Measurements from ENCODE around the gene DYNC1I1. TPM values are rescaled to one million over a fixed set of nuclear protein-coding genes. Genes with fewer than 3 reads are reported as not detected.
A peak's percentile ranks its signal among the peaks of the same experiment; 100 is the strongest.

DYNC1I1 gene
- total RNA-seq, 1 donor from 2014 or later: 0.79 TPM

DNA sequence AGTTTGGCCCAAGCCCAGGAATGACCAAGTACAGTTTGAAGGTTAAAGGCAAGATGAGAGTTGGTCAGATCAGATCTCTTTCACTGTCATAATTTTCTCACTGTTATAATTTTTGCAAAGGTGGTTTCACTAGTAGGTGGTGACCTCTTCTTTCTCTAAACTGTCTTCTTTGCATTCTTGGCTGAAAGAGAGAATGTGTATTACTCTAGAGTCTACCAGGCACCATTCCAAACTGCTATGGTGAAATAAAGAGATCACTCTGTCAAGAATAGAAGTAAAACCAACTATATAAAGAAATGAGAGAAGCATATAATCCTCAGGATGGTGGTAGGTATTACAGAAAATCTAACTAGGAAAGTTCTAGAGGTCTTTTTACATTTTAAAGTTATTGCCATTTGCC lies 72.7 kb downstream of the DYNC1I1 start:
- no peak for TF ChIP-seq EZH2 (IDR thresholded peaks at IDR 0.05)
- TF ChIP-seq, protein P1, sequence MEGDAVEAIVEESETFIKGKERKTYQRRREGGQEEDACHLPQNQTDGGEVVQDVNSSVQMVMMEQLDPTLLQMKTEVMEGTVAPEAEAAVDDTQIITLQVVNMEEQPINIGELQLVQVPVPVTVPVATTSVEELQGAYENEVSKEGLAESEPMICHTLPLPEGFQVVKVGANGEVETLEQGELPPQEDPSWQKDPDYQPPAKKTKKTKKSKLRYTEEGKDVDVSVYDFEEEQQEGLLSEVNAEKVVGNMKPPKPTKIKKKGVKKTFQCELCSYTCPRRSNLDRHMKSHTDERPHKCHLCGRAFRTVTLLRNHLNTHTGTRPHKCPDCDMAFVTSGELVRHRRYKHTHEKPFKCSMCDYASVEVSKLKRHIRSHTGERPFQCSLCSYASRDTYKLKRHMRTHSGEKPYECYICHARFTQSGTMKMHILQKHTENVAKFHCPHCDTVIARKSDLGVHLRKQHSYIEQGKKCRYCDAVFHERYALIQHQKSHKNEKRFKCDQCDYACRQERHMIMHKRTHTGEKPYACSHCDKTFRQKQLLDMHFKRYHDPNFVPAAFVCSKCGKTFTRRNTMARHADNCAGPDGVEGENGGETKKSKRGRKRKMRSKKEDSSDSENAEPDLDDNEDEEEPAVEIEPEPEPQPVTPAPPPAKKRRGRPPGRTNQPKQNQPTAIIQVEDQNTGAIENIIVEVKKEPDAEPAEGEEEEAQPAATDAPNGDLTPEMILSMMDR (IDR thresholded peaks at IDR 0.05): no peak
- Mint-ChIP-seq H3K4me1 (no peaks in the 10 kb centered on the region), H3K27me3 (ENCODE audit: insufficient read depth, low read depth) (no peaks in the 10 kb centered on the region), H3K36me3 (no peaks in the 10 kb centered on the region), H3K27ac (no peak overlapping the region), H3K4me3 (no peak overlapping the region), H3K9me3 (no peaks in the 10 kb centered on the region)
- no peaks in the 10 kb centered on the region for H3K36me3 ChIP-seq
- H3F3A ChIP-seq (ENCODE audit: low read depth): peaks cover 12% of the 10 kb centered on the region
- H3K4me1 ChIP-seq: peaks cover 21% of the 10 kb centered on the region
- no peak overlapping the region for H3K4me3 ChIP-seq
- no peaks in the 10 kb centered on the region for H3K79me2 ChIP-seq (ENCODE audit: low read depth)
- no peak overlapping the region for H2AFZ ChIP-seq (replicated peaks)
- no peak for DNase-seq (ENCODE audit: low spot score)
- H3K9me3 ChIP-seq (ENCODE audit: low read depth): no peaks in the 10 kb centered on the region
- no peaks in the 10 kb centered on the region for H4K20me1 ChIP-seq (ENCODE audit: low read depth)
- no peaks in the 10 kb centered on the region for H3K27me3 ChIP-seq
- H3K4me2 ChIP-seq: no peak overlapping the region
- no peak overlapping the region for H3K27ac ChIP-seq
- no peak overlapping the region for H3K9ac ChIP-seq

- H2AFZ ChIP-seq (replicated peaks): no peak overlapping the region
- no peaks in the 10 kb centered on the region for H3K9me3 Mint-ChIP-seq
- no peaks in the 10 kb centered on the region for H3K4me1 Mint-ChIP-seq
- H3K4me3 ChIP-seq: no peak overlapping the region
- H3K36me3 ChIP-seq: no peaks in the 10 kb centered on the region
- no peak overlapping the region for H3K9ac ChIP-seq
- peaks cover 11% of the 10 kb centered on the region for H3K4me1 ChIP-seq
- no peak for TF ChIP-seq EZH2phosphoT487 (IDR thresholded peaks at IDR 0.05)
- TF ChIP-seq, protein P1 (IDR thresholded peaks at IDR 0.05): no peak
- no peak for TF ChIP-seq EZH2 (IDR thresholded peaks at IDR 0.05)
- no peak for DNase-seq (ENCODE audit: low spot score)
- no peak overlapping the region for H3K27ac ChIP-seq
- no peaks in the 10 kb centered on the region for H3K36me3 Mint-ChIP-seq
- H3K79me2 ChIP-seq (ENCODE audit: low read depth): no peaks in the 10 kb centered on the region
- no peaks in the 10 kb centered on the region for H4K20me1 ChIP-seq (ENCODE audit: low read depth)
- H3K27me3 Mint-ChIP-seq (ENCODE audit: insufficient read depth, low read depth): no peaks in the 10 kb centered on the region
- H3K27ac Mint-ChIP-seq: no peak overlapping the region
- H3K4me2 ChIP-seq: no peak overlapping the region
- H3K4me3 Mint-ChIP-seq: no peak overlapping the region
- no peaks in the 10 kb centered on the region for H3K27me3 ChIP-seq
- no peaks in the 10 kb centered on the region for H3F3A ChIP-seq (ENCODE audit: low read depth)
- H3K9me3 ChIP-seq (ENCODE audit: low read depth): no peaks in the 10 kb centered on the region
Measured at GRCh38 chr7:95847061-95847460, 74.7 kb downstream of the DYNC1I1 start.

GRCh38 chr7:95859429-95859828 lies 87.1 kb downstream of the DYNC1I1 start:
- Histone ChIP-seq H3K27ac (no peak overlapping the region), H3K4me3 (no peak overlapping the region), H3K27me3 (no peaks in the 10 kb centered on the region), H3K4me1 (no peaks in the 10 kb centered on the region), H4K20me1 (ENCODE audit: low read depth) (no peaks in the 10 kb centered on the region), H3K4me2 (no peak overlapping the region), H3K9me3 (ENCODE audit: low read depth) (no peaks in the 10 kb centered on the region), H3K36me3 (no peaks in the 10 kb centered on the region), H3K79me2 (ENCODE audit: low read depth) (no peaks in the 10 kb centered on the region), H3F3A (ENCODE audit: low read depth) (no peaks in the 10 kb centered on the region), H3K9ac (no peak overlapping the region), H2AFZ (replicated peaks) (no peak overlapping the region)
- Mint-ChIP-seq H3K27me3 (ENCODE audit: insufficient read depth, low read depth) (no peaks in the 10 kb centered on the region), H3K27ac (no peak overlapping the region), H3K4me1 (no peaks in the 10 kb centered on the region), H3K4me3 (no peak overlapping the region), H3K36me3 (no peaks in the 10 kb centered on the region), H3K9me3 (no peaks in the 10 kb centered on the region)
- peak; percentile 18 for DNase-seq (ENCODE audit: low spot score)
- TF ChIP-seq, protein P1 (IDR thresholded peaks at IDR 0.05): no peak
- TF ChIP-seq EZH2phosphoT487 (IDR thresholded peaks at IDR 0.05) (no peak), EZH2 (IDR thresholded peaks at IDR 0.05) (no peak)
